Trophoblast cell (in vitro differentiated cells and primary cell): ENCODE measurements around the gene CCDC34.

Experiments used
- DNase-seq, 2 donors: peaks; one replicate each; pipeline ENCODE4 v3.0.0-alpha.2; 2016
- H2AFZ ChIP-seq: 2 replicates; pipeline ENCODE4 v1.6.1; 2013; ENCODE audit warnings: low read length, moderate library complexity, mild to moderate bottlenecking; ENCODE audit not compliant: insufficient read depth, poor library complexity
- H2AK5ac ChIP-seq: 2 replicates; pipeline ENCODE4 v1.6.1; 2013; ENCODE audit warnings: mild to moderate bottlenecking, low read length
- H2BK120ac ChIP-seq: 2 replicates; pipeline ENCODE4 v1.6.1; 2013; ENCODE audit warnings: low read length, mild to moderate bottlenecking, moderate library complexity; ENCODE audit not compliant: insufficient read depth, poor library complexity
- H2BK12ac ChIP-seq: 2 replicates; pipeline ENCODE4 v1.6.1; 2013; ENCODE audit warnings: mild to moderate bottlenecking, low read length, moderate library complexity
- H2BK5ac ChIP-seq: 2 replicates; pipeline ENCODE4 v1.6.1; 2013; ENCODE audit warnings: low read length, low read depth, moderate library complexity, mild to moderate bottlenecking; ENCODE audit not compliant: poor library complexity
- H3K14ac ChIP-seq: 2 replicates; pipeline ENCODE4 v1.6.1; 2013; ENCODE audit warnings: mild to moderate bottlenecking, low read length
- H3K18ac ChIP-seq: 2 replicates; pipeline ENCODE4 v1.6.1; 2013; ENCODE audit warnings: mild to moderate bottlenecking, low read length
- H3K23ac ChIP-seq: 2 replicates; pipeline ENCODE4 v1.6.1; 2013; ENCODE audit warnings: low read length
- H3K27ac ChIP-seq: 2 replicates; pipeline ENCODE4 v1.5.1; 2013; ENCODE audit warnings: low read depth, mild to moderate bottlenecking, inconsistent platforms, low read length, moderate library complexity
- H3K27me3 ChIP-seq: 2 replicates; pipeline ENCODE4 v1.6.1; 2013; ENCODE audit warnings: inconsistent platforms, mild to moderate bottlenecking, low read length, moderate library complexity; ENCODE audit not compliant: insufficient read depth
- H3K36me3 ChIP-seq, 2 experiments: 1 replicate in 1 of 2; 2 replicates in 1 of 2; pipeline ENCODE4 v1.6.1; 2013; ENCODE audit warnings: low read length in 2 of 2, mild to moderate bottlenecking in 2 of 2, moderate library complexity in 1 of 2; ENCODE audit not compliant: insufficient read depth in 2 of 2, control insufficient read depth in 1 of 2
- H3K4ac ChIP-seq: 2 replicates; pipeline ENCODE4 v1.6.1; 2013; ENCODE audit warnings: low read depth, mild to moderate bottlenecking, low read length, moderate library complexity
- H3K4me1 ChIP-seq, 2 experiments: 1 replicate in 1 of 2; 2 replicates in 1 of 2; pipeline ENCODE4 v1.6.1; 2013; ENCODE audit warnings: low read length in 2 of 2, mild to moderate bottlenecking in 2 of 2, moderate library complexity in 1 of 2; ENCODE audit not compliant: insufficient read depth in 2 of 2, control insufficient read depth in 1 of 2
- H3K4me2 ChIP-seq: 2 replicates; pipeline ENCODE4 v1.6.1; 2013; ENCODE audit warnings: inconsistent platforms, mild to moderate bottlenecking, low read length, moderate library complexity
- H3K4me3 ChIP-seq: 2 replicates; pipeline ENCODE4 v1.5.1; 2013; ENCODE audit warnings: mild to moderate bottlenecking, low read depth, low read length, inconsistent platforms
- H3K79me1 ChIP-seq: one replicate; pipeline ENCODE4 v1.6.1; 2013; ENCODE audit warnings: low read length
- H3K79me2 ChIP-seq: 2 replicates; pipeline ENCODE4 v1.6.1; 2013; ENCODE audit warnings: low read length, mild to moderate bottlenecking; ENCODE audit not compliant: control insufficient read depth, insufficient read depth, poor library complexity
- H3K9ac ChIP-seq: 2 replicates; pipeline ENCODE4 v1.6.1; 2013; ENCODE audit warnings: mild to moderate bottlenecking, low read length
- H3K9me3 ChIP-seq: 2 replicates; pipeline ENCODE4 v1.6.1; 2013; ENCODE audit warnings: low read depth, mild to moderate bottlenecking, control low read depth, inconsistent platforms, low read length; ENCODE audit not compliant: insufficient read depth
- H4K12ac ChIP-seq: 2 replicates; pipeline ENCODE4 v1.6.1; 2013; ENCODE audit warnings: low read depth, mild to moderate bottlenecking, low read length, moderate library complexity
- H4K8ac ChIP-seq: 2 replicates; pipeline ENCODE4 v1.6.1; 2013; ENCODE audit warnings: low read depth, mild to moderate bottlenecking, low read length, moderate library complexity
- H4K91ac ChIP-seq: one replicate; pipeline ENCODE4 v1.6.1; 2013; ENCODE audit warnings: low read depth, mild to moderate bottlenecking, low read length, moderate library complexity
- WGBS: extraction: QIAGEN DNeasy Blood & Tissue Kit; methylation state at CpG from one replicate; pipeline ENCODE4 v1.1.7; 2013; ENCODE audit warnings: missing lambda C conversion rate; ENCODE audit not compliant: insufficient read length, insufficient coverage; ENCODE audit errors: extremely low coverage; 5-methylcytosine and 5-hydroxymethylcytosine counted together

The CCDC34 gene

DNA sequence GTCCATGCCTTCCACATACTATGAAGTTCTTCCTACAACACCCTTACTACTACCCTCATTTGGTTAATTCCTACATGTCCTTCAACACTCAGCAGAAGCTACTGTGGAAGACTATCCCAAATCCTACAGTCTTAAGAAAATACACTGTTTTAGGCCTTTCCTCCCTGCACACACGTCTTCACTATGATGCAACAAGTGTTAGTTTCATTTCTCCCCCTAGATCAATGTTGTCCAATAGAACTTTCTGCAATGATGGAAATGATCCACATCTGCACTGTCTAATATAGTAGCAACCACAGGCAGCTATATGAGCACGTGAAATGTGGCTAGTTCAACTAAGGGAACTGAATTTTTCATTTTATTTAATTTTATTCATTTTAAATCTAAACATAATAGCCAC is 46.7 kb upstream of the CCDC34 start:
- Histone ChIP-seq H2BK120ac (no peak overlapping the region), H3K79me2 (no peaks in the 10 kb centered on the region), H3K79me1 (no peaks in the 10 kb centered on the region), H4K91ac (no peak overlapping the region), H3K36me3 (peaks cover 0 to 2% of the 10 kb centered on the region in 2 experiments), H3K4me1 (peaks cover 0 to 2% of the 10 kb centered on the region in 2 experiments), H3K4ac (no peak overlapping the region), H2BK12ac (no peak overlapping the region), H2BK5ac (no peak overlapping the region), H4K8ac (no peak overlapping the region), H3K14ac (no peak overlapping the region), H3K27ac (no peak overlapping the region), H3K9me3 (no peaks in the 10 kb centered on the region), H3K4me3 (no peak overlapping the region), H2AFZ (no peak overlapping the region), H3K4me2 (no peak overlapping the region), H3K18ac (no peak overlapping the region), H2AK5ac (no peak overlapping the region), H3K9ac (no peak overlapping the region), H4K12ac (no peak overlapping the region), H3K27me3 (no peaks in the 10 kb centered on the region), H3K23ac (no peak overlapping the region)
- no CpG with 5 or more reads among the region's 2 CpGs for WGBS
- no peak for DNase-seq

DNA sequence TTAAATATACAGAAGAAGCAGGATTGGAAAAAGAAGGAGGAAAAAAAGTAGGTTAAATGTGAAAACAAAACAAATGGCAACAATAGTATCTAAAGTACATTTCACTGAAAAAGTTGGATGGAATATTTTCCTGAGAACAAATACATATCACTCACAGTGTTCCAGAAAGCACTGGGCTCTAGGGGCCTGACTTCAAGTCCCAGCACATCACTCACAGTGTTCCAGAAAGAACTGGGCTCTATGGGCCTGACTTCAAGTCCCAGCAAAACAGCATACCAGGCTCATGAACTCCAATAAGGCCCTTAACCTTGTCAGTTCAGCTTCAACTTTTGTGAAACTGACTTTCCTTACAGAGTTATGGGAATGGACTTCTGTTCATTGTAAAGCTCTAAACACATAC is 46.0 kb upstream of the CCDC34 start:
- peaks cover 0 to 2% of the 10 kb centered on the region in 2 experiments for H3K36me3 ChIP-seq
- no peak overlapping the region for H3K4me3 ChIP-seq
- H2AFZ ChIP-seq: no peak overlapping the region
- no peak overlapping the region for H3K9ac ChIP-seq
- DNase-seq: no peak
- no peak overlapping the region for H2BK5ac ChIP-seq
- no peak overlapping the region for H3K18ac ChIP-seq
- no peaks in the 10 kb centered on the region for H3K79me1 ChIP-seq
- no peak overlapping the region for H2BK12ac ChIP-seq
- H3K23ac ChIP-seq: no peak overlapping the region
- H3K4ac ChIP-seq: no peak overlapping the region
- no peak overlapping the region for H2AK5ac ChIP-seq
- H3K27ac ChIP-seq: no peak overlapping the region
- peaks cover 0 to 2% of the 10 kb centered on the region in 2 experiments for H3K4me1 ChIP-seq
- no peak overlapping the region for H3K14ac ChIP-seq
- no peak overlapping the region for H3K4me2 ChIP-seq
- H4K8ac ChIP-seq: no peak overlapping the region
- no peak overlapping the region for H4K12ac ChIP-seq
- H3K9me3 ChIP-seq: no peaks in the 10 kb centered on the region
- no peak overlapping the region for H4K91ac ChIP-seq
- H3K79me2 ChIP-seq: no peaks in the 10 kb centered on the region
- no peaks in the 10 kb centered on the region for H3K27me3 ChIP-seq
- H2BK120ac ChIP-seq: no peak overlapping the region

DNA sequence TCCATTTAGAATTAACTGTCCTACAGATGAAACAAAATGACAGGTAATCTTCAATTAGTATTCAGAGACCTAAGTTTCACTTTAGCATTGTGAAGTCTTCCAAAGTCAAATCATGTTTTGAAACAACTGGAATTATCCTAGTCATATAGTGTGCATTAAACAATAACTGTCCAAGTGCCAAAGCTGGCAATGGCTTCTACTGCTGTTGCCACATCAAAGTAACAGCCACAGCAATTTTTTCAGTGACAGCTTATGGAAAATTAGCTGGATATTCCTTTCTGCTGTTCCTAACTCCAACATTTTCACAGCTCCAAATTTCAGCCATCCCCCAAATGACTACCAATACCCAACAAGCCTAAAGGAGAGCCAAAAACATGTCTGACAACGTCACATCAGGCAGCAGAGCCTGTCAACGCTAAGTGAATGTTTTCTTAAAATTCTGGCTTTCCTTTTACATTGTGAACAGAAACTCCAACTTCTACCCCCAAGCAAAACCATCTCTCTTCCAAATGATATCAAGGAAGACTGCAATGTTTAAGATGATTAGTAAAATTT is 45.3 kb upstream of the CCDC34 start:
- Histone ChIP-seq H3K14ac (no peak overlapping the region), H2BK5ac (no peak overlapping the region), H2AK5ac (no peak overlapping the region), H3K79me1 (no peaks in the 10 kb centered on the region), H3K36me3 (peaks cover 0 to 2% of the 10 kb centered on the region in 2 experiments), H3K79me2 (no peaks in the 10 kb centered on the region), H3K9me3 (no peaks in the 10 kb centered on the region), H3K18ac (no peak overlapping the region), H4K12ac (no peak overlapping the region), H3K4me3 (no peak overlapping the region), H2BK120ac (no peak overlapping the region), H3K4me1 (peaks cover 0 to 2% of the 10 kb centered on the region in 2 experiments), H3K23ac (no peak overlapping the region), H3K4ac (no peak overlapping the region), H3K27me3 (no peaks in the 10 kb centered on the region), H3K27ac (no peak overlapping the region), H3K4me2 (no peak overlapping the region), H2AFZ (no peak overlapping the region), H4K8ac (no peak overlapping the region), H3K9ac (no peak overlapping the region), H4K91ac (no peak overlapping the region), H2BK12ac (no peak overlapping the region)
- no peak for DNase-seq
- no CpG with 5 or more reads among the region's 2 CpGs for WGBS

DNA sequence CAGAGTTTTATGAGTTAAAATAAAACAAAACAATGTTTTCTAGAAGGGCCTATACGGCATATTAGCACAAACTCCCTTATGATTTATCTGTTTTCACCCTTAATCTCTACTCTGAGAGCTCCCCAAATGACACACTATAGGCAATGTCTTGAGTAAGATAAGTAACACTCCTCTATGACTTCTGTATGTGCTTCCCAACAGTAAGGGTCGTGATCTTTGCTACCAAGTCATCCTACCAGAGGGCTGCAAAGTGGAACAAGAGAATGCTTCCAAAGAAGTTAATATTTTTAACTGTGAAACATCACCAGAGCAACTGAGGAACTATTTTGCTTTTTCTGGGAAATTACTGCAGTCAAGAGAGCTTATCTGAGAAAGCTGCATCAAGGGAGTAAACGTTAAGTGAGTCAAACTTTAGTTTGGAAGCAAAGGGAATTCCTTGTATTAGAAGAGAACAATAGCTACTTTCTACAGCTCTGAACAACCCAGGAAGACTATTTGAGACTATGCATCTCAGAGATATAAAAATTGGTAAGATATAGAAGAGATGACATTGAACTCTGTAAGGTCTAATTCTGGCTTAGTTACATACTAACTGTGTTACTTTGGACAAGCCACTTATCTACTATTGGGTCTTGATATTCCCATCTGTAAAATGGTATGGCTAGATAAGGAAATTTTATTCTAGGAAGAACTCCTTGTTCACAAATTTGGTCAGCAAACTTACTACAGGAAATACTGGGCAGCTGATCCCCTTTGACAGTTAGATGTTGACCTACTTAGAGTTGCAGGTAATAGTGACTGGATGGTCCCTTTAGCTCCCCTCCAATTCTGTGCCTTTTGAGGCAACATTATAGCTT is 43.7 kb upstream of the CCDC34 start:
- H4K91ac ChIP-seq: no peak overlapping the region
- H3K9me3 ChIP-seq: no peaks in the 10 kb centered on the region
- H3K18ac ChIP-seq: no peak overlapping the region
- H4K8ac ChIP-seq: no peak overlapping the region
- H4K12ac ChIP-seq: no peak overlapping the region
- H3K27ac ChIP-seq: no peak overlapping the region
- DNase-seq: no peak
- no peak overlapping the region for H2BK5ac ChIP-seq
- no peak overlapping the region for H2BK120ac ChIP-seq
- H3K4ac ChIP-seq: no peak overlapping the region
- H2AK5ac ChIP-seq: no peak overlapping the region
- peaks cover 0 to 3% of the 10 kb centered on the region in 2 experiments for H3K4me1 ChIP-seq
- H3K79me2 ChIP-seq: no peaks in the 10 kb centered on the region
- no peaks in the 10 kb centered on the region for H3K27me3 ChIP-seq
- no peak overlapping the region for H3K23ac ChIP-seq
- no peaks in the 10 kb centered on the region for H3K79me1 ChIP-seq
- no peak overlapping the region for H2AFZ ChIP-seq
- no peak overlapping the region for H2BK12ac ChIP-seq
- no peak overlapping the region for H3K4me3 ChIP-seq
- peaks cover 0 to 2% of the 10 kb centered on the region in 2 experiments for H3K36me3 ChIP-seq
- H3K9ac ChIP-seq: no peak overlapping the region
- no peak overlapping the region for H3K14ac ChIP-seq
- no peak overlapping the region for H3K4me2 ChIP-seq
- no CpG with 5 or more reads among the region's 3 CpGs for whole genome bisulfite sequencing
